Duodenal mucosa (tissue), 2 donors: ENCODE data around the gene TMEM250.

Experiments
- H3K27ac ChIP-seq: one replicate; pipeline ENCODE4 v1.7.0; 2013; ENCODE audit warnings: low read depth, low read length
- H3K27me3 ChIP-seq, 2 donors: one replicate each; pipeline ENCODE4 v1.7.0; 2013; ENCODE audit warnings: low read length in 2 of 2, control low read depth in 1 of 2; ENCODE audit not compliant: insufficient read depth in 2 of 2, control insufficient read depth in 1 of 2
- H3K36me3 ChIP-seq, 2 donors: one replicate each; pipeline ENCODE4 v1.7.0; 2013; ENCODE audit warnings: low read length in 2 of 2, control low read depth in 1 of 2; ENCODE audit not compliant: insufficient read depth in 2 of 2, control insufficient read depth in 1 of 2
- H3K4me1 ChIP-seq, 2 donors: one replicate each; pipeline ENCODE4 v1.7.0; 2013; ENCODE audit warnings: low read length in 2 of 2, control low read depth in 1 of 2; ENCODE audit not compliant: insufficient read depth in 2 of 2, control insufficient read depth in 1 of 2
- H3K4me3 ChIP-seq, 2 donors: one replicate each; pipeline ENCODE4 v1.7.0; 2013; ENCODE audit warnings: low read length in 2 of 2, low read depth in 1 of 2
- H3K9ac ChIP-seq, 2 donors: one replicate each; pipeline ENCODE4 v1.7.0; 2013; ENCODE audit warnings: low read length in 2 of 2, low read depth in 1 of 2
- H3K9me3 ChIP-seq, 2 donors: one replicate each; pipeline ENCODE4 v1.7.0; 2013; ENCODE audit warnings: low read length in 2 of 2, control low read depth in 1 of 2; ENCODE audit not compliant: control insufficient read depth in 1 of 2

TMEM250 gene

DNA sequence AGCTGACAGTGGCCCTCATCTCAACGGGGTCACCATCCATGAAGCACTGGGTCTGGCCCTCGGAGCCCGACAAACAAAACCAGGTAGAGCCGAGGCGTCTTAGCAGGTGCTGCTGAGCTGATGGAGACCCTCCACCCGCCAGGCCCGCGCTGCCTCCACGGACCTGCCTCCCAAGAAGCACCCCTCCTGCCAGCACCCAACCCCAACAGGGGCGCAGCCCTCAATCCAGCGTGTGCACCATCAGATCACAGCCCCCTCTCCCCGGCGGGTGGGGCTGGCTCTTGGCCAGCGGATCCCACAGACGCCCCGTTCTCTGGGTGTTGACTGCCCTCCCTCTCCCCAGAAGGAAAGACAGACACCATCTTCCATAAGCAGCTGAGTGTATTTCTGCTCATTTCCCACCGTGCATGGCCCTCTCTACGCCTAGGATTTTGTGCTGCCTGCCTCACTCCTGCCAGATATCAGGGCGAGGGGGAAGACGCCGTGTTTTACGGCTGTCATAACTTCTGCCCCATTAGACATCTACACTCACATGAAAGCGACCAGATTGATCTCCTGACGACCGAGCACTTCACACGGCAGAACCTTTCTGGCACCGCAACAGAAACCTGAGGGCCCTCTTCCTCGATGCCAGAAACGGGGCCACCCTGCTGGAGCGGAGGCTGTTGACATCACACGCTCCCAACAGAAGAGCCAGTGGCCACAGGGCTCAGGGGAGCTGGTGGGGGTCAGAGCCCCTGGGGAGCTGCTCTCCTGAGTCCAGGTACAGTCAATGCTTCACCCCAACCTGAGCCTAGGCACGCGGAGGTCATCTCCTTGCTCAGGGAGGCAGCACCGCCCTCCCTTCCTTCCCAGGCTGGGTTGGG, 35.9 kb downstream of the TMEM250 start:
- H3K27me3 ChIP-seq: no peaks in the 10 kb centered on the region
- H3K9me3 ChIP-seq: no peaks in the 10 kb centered on the region
- H3K36me3 ChIP-seq: peaks cover 0 to 11% of the 10 kb centered on the region in 2 donors
- H3K4me1 ChIP-seq: peaks cover 8 to 11% of the 10 kb centered on the region in 2 donors
- H3K27ac ChIP-seq: no peak overlapping the region
- H3K4me3 ChIP-seq: no peak overlapping the region
- no peak overlapping the region for H3K9ac ChIP-seq

DNA sequence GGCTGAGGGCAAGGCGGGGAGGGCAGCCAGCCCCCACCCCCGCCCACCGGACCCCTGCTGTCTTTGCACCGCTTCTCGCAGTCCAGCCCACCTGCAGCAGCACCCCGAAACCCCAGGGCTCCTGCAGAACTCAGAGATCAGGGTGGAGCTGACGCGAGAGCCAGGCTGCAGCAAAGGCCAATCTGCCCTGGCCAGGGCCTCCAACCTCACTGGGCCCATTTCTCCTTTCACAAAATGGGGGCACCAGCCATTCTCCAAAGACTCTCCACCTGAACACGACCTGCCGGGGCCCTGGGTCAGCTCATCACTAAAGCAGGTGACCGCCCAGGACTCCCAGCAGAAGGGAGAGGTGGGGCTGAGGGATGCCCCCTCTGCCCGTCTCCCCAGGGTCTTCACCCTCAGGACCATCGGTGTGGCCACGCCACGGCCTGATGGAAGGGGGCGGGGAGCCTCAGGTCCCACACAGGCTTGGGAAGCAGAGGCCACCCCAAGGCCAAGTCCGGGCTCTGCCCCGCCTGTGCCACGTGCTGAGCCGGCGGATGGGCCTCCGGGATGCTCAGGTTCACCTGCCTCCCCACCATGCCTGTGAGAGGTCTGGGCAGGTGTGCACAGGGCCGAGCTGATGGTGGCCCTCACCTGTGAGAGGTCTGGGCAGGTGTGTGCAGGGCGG, 36.7 kb downstream of the TMEM250 start:
- no peaks in the 10 kb centered on the region for H3K27me3 ChIP-seq
- no peak overlapping the region for H3K9ac ChIP-seq
- no peak overlapping the region for H3K4me3 ChIP-seq
- H3K4me1 ChIP-seq: peaks cover 8 to 11% of the 10 kb centered on the region in 2 donors
- no peak overlapping the region for H3K27ac ChIP-seq
- H3K36me3 ChIP-seq: peaks cover 0 to 11% of the 10 kb centered on the region in 2 donors
- H3K9me3 ChIP-seq: no peaks in the 10 kb centered on the region

DNA sequence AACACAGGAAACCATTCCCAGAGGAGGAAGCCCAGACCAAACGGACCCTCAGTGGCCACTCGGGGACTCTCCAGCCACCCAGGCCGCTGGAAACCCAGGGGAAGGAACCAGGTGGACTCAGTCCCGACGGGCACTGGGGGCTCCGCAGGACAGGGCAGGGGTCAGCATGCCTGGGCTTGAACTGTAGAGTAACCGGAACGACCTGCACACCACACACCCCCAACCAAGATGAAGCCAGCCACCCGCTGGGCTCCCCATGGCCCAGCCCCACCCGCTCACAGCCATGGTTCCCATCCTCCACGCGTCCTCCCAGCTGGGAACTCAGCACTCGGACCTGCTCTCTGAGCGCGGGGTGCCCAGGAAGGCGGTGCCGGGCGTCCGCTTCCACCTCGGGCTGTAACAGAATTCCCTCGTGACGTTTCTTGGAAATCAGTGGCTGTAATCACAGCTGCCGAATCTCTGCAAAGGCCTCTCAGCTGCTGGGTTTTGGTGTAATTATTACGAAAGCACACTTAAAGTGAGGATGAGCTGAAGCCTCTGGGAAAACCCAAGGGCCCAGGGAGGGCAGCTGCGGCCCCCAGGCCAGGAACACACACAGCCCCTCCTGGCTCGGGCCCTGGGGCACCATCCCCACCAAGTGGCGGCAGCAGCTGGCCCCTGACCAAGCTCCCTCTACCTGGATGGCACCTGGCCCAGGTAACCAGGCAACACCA, 37.4 kb downstream of the TMEM250 start:
- Histone ChIP-seq H3K9ac (no peak overlapping the region), H3K4me3 (no peak overlapping the region), H3K36me3 (peaks cover 0 to 11% of the 10 kb centered on the region in 2 donors), H3K4me1 (peaks cover 8% of the 10 kb centered on the region in 2 donors), H3K9me3 (no peaks in the 10 kb centered on the region), H3K27ac (no peak overlapping the region), H3K27me3 (no peaks in the 10 kb centered on the region)

DNA sequence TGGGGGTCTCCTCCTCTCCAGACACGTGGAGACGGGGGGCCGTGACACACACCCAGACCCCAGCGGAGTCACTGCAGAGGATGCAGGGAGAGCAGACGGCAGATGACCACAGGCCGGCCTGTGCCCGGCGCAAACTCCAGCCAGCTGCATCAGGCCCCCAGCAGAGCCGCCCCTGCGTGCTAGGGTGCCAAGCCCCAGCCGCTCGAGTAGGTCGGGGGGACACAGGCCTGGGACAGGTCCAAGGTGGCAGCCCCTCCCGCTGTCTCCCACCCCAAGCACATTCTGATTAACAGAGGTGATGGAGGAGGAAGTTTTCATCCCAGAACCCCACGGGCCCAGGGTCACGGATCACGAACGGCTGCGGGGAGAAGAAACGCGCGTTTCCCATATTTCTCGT, 38.0 kb downstream of the TMEM250 start:
- H3K4me1 ChIP-seq: peaks cover 5 to 8% of the 10 kb centered on the region in 2 donors
- peaks cover 0 to 11% of the 10 kb centered on the region in 2 donors for H3K36me3 ChIP-seq
- no peak overlapping the region for H3K9ac ChIP-seq
- H3K4me3 ChIP-seq: no peak overlapping the region
- H3K9me3 ChIP-seq: no peaks in the 10 kb centered on the region
- no peaks in the 10 kb centered on the region for H3K27me3 ChIP-seq
- no peak overlapping the region for H3K27ac ChIP-seq

DNA sequence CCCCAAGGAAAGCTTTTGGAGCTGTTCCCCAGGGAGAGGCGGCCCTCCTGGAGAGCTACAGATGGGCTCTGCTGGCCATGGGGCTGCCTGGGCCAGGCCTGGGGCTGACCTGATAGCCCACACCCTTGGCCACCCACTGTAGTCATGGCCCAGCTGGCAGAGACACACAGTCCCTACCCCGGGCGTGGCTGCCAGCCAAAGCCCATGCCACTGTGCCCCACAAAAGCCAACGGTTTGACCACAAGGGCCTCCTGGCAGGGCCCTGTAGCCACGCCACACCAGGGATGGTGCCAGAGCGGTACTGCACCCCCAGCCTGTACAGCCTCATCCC, 38.8 kb downstream of the TMEM250 start:
- H3K9me3 ChIP-seq: no peaks in the 10 kb centered on the region
- H3K9ac ChIP-seq: no peak overlapping the region
- no peak overlapping the region for H3K27ac ChIP-seq
- no peak overlapping the region for H3K4me3 ChIP-seq
- H3K36me3 ChIP-seq: peaks cover 0 to 13% of the 10 kb centered on the region in 2 donors
- peaks cover 5 to 8% of the 10 kb centered on the region in 2 donors for H3K4me1 ChIP-seq
- H3K27me3 ChIP-seq: no peaks in the 10 kb centered on the region

DNA sequence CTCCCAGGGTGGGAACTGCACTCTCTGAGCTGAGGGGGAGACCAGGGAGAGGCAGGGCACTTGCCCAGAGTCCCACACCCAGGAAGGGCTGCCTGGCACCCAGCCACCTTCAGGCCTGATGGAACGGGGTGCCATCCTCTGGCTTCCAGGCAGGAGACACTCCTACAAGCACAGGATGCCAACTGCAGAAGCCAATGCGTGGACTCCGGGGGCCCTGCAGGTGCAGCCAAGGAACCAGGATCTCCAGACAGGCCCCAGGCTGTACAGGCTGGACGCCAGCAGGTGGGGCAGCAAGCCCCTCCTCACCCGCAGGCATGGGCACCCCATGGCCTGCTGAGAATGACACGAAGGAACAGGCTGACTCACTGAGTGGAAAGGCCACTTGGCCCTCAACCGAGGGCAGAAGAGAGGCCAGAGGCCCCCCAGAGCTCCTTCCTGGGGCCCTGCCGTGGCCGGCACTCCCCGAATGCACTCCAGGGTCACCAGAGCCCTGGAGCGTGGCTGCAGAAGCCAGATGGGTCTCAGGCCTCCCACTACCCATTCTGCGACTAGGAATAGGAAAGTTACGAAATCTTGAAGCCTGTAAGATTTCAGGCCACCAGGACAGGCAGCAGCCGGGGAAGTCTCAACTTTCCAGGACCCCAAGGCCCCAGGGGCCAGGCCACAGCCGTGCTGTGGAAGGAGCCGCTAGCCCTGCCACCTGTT, 39.3 kb downstream of the TMEM250 start:
- peaks cover 0 to 15% of the 10 kb centered on the region in 2 donors for H3K36me3 ChIP-seq

DNA sequence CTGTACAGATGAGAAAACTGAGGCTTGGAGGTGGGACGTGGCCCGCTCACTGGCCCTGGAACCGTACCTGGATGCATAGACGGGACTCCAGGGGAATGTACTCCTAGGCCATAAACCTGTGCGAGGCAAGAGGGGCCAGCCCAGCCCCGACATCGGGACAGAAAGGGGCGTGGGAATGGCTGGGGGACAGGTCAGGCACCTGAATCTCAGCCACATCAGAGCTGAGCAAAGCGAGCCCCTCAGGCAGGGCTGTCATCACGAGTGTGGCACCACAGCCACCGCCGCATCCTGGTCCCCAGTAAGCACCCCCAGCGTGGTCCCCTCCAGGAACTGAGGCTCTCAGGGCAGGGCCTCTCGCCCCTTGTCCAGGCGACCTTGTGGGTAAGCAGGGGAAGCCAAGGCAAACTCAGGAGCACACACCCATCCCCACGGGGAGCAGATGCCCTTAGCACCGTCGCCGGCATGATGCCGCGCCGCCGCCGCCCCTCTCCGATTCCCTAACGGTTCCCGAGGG, 40.1 kb downstream of the TMEM250 start:
- H3K4me3 ChIP-seq: no peak overlapping the region
- H3K27ac ChIP-seq: no peak overlapping the region
- no peak overlapping the region for H3K9ac ChIP-seq
- H3K36me3 ChIP-seq: peaks cover 0 to 15% of the 10 kb centered on the region in 2 donors
- H3K4me1 ChIP-seq: peaks cover 5 to 8% of the 10 kb centered on the region in 2 donors
- no peaks in the 10 kb centered on the region for H3K27me3 ChIP-seq
- H3K9me3 ChIP-seq: no peaks in the 10 kb centered on the region

More for the DNA sequence above, 39.3 kb downstream of the TMEM250 start:
- H3K9ac ChIP-seq: no peak overlapping the region
- H3K9me3 ChIP-seq: no peaks in the 10 kb centered on the region
- no peak overlapping the region for H3K27ac ChIP-seq
- peaks cover 5 to 8% of the 10 kb centered on the region in 2 donors for H3K4me1 ChIP-seq
- H3K27me3 ChIP-seq: no peaks in the 10 kb centered on the region
- no peak overlapping the region for H3K4me3 ChIP-seq

DNA sequence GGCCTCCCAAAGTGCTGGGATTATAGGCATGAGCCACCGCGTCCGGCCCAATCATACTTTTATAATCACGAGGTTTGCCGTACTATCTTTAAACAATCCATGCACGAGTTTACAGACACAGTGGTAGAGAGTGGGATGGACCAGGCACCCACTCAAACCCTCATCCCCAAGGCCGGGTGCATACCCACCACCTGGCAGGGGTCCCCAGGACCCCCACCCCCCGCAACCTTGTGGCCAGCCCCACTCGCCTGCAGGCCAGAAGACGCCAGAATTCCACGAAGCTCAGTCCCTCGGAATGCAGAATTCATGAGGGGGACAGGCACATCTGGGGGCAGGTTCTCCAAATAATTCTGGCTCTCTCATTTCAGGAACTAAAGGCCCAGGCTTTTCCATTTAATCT, 40.7 kb downstream of the TMEM250 start:
- Histone ChIP-seq H3K9ac (no peak overlapping the region), H3K4me3 (no peak overlapping the region), H3K4me1 (peaks cover 5 to 8% of the 10 kb centered on the region in 2 donors)

DNA sequence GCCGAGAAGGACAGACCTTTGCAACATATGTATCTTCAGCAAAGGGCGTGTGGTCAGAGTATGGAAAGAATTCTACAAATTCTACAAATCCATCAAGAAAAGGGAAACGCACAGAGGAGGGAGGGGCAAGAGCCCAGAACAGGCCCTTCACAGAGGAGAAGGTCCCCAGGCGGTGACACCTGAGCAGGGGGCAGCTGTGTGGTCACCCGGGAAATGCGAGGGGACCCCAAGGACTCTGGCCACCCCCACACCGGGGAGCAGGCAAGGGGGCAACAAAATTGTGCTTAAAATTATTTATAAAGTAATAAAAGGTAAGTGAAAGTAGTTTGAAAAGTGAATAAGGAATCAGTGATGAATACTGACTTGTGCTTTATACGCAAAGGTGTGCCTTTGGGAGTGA, 41.2 kb downstream of the TMEM250 start:
- Histone ChIP-seq H3K4me1 (peaks cover 5 to 8% of the 10 kb centered on the region in 2 donors), H3K9me3 (no peaks in the 10 kb centered on the region), H3K9ac (no peak overlapping the region), H3K27ac (no peak overlapping the region), H3K36me3 (peaks cover 0 to 7% of the 10 kb centered on the region in 2 donors), H3K4me3 (no peak overlapping the region), H3K27me3 (no peaks in the 10 kb centered on the region)

More for the DNA sequence above, 40.7 kb downstream of the TMEM250 start:
- Histone ChIP-seq H3K9me3 (no peaks in the 10 kb centered on the region), H3K27ac (no peak overlapping the region), H3K36me3 (peaks cover 0 to 12% of the 10 kb centered on the region in 2 donors), H3K27me3 (no peaks in the 10 kb centered on the region)
